GM19099 (cell line): Measurements from ENCODE around the gene NDFIP1.

Source experiments
- POLR2A ChIP-seq: IDR thresholded peaks from 3 replicates; pipeline ENCODE4 v1.6.1; 2011; ENCODE audit warnings: low read depth; ENCODE audit not compliant: insufficient read length; ENCODE audit errors: extremely low read depth

The NDFIP1 gene

GRCh38 chr5:142108432-142109330, at the start of gene NDFIP1:
Gene NDFIP1 (plus strand): TSS chr5:142108779. CDS start chr5:142108975, 196 bp downstream.
- TF ChIP-seq POLR2A = peak; percentile 52

GRCh38 chr5:142059304-142059940, 49.2 kb upstream of the NDFIP1 start:
- TF ChIP-seq POLR2A = no peak

- no peak for TF ChIP-seq POLR2A
Observed at GRCh38 chr5:142063376-142063775, 45.2 kb upstream of the NDFIP1 start.

DNA sequence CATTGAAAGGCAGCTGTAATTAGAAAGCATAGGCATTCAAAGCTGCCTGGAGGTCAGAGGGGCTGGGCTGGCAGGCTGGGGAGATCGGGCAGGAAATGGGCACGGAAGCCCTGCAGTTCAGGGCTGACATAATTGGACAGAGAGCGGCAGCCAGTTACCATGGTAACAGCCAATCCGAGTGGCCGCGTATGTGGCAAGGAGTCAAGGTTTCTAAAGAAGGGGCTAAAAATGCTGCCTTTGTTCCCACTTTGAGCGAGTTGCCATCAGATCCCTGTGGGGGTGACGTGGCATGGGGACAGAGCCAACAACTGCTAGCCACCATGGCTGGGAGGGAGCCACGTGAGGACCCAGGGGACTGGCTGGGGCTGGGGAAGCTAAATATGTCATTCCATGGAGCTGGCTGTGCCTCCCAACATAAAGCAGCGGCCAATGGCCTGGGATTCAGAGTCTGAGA, 44.7 kb upstream of the NDFIP1 start:
- TF ChIP-seq POLR2A = no peak

GRCh38 chr5:142065273-142065672, 43.3 kb upstream of the NDFIP1 start:
- no peak for TF ChIP-seq POLR2A

DNA sequence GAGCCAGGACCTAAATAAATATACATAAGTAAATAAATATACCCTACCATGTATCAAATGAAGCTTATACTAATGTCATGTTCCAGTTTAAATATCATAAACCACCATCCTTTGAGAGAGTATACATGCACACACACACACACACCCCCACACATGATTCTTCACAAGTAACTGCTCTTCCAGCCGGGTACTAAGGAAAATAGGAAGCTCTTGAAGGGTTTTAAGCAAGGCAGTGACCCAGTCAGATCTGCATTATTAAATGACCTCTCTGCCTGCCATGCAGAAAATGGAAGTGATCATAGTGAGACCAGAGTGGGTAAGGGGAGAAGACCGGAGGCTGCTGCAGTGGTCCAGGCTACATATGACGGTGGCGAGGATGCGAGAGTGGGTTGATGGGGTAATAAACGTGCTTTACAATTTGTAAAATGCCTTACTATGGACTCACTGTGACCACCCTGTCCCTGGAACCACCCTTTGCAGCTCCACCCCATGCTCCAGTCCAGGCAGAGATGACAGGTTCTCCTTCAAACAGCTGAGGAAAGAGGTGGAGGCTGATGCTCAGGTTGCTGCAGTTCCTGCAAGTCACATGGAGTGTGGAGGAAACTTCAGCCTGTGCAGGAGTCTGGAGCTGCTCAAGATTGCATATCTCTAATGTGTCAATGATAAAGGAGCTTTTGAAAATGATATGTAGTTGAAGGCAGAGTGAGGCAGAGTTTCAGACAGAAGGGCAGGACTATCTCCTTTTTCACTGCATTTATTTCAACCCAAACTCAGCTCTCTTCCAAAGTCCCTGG, 38.8 kb upstream of the NDFIP1 start:
- no peak for TF ChIP-seq POLR2A

DNA sequence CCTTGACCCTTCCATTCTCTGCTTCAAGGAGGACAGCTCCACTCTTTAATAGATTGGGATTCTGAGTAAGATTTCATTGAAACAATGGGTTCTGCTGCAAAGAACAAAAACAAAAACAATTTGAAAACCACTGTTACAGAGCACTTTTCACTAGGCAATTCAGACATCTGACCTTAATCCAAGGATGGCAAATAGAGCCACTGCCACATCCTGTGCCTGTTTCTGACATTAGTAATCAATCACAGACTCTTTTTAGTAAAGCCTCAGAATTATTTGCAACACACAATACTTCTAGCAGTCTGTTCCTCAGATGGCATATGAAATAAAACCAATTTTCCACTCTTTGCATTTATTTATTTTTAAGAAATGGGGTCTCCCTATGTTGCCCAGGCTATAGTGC, 37.8 kb upstream of the NDFIP1 start:
- TF ChIP-seq POLR2A = no peak

- TF ChIP-seq POLR2A = no peak
Observed at GRCh38 chr5:142072488-142072887, 36.1 kb upstream of the NDFIP1 start.

DNA sequence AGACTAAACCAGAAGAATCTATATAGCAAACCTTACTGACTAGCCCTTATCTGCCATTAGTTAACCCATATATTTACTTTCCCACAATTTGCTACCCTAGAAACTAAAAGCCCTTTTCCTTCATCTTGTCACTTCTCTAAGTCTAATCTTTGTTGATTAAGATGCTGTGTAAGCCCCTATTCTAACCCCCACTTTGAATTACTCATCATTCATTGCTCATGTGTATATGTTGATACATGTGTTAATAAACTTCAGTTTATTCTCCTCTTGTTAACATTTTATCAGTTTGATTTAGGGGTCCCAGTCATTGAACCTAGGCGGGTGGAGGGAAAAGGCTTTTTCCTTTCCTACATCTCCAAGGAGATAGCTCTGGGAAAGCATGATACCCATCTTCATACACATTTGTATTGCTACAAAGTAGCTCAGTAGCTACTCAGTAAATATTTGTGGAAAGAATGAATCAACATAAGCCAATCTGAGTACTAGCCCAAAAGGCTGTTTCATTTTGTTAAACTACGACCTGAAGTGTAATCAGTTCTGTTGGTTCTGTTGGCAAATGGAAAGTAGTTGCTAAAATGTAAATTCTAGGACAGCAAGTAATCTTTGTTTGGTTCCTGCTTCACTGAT, 35.1 kb upstream of the NDFIP1 start:
- TF ChIP-seq POLR2A = no peak

- TF ChIP-seq POLR2A = no peak
Observed at GRCh38 chr5:142074006-142074405, 34.6 kb upstream of the NDFIP1 start.

DNA sequence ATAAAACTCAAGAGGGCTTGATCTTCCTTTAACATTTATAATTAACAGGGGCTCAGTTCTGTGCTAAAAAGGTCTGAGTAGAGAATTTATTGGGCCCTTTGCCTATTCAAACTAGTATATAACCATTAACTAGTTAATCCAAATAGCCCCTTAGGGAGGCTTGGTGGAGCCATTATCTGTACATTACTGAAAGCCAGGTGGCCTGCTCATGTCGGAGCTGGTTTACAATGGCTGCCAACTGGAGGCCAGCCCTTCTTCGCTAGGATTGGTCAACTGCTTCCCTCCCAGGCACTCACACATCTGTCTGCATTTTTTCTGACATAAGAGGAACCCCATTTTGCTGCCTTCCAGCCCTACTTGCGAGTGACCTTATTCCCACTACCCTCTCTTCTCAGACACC, 30.4 kb upstream of the NDFIP1 start:
- no peak for TF ChIP-seq POLR2A

DNA sequence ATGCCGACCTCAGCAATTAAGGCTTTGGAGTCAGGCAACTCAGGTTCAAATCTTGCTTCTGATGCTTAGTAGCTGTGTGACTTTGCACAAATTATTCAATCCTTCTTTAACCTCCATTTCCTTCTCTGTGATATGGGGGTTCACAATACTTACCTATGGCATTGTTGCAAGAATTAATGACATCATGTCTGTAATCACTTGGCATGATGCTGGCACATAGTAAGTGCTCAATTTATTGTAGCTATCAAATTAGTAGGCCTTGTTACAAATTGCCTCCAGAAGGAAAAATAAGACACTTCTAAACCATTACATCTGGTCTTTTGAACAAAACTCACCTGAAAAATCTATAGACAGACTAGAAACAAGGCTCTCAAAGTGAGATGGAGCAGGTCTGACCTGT, 29.9 kb upstream of the NDFIP1 start:
- no peak for TF ChIP-seq POLR2A

- TF ChIP-seq POLR2A = no peak
Observed at GRCh38 chr5:142079306-142079721, 29.3 kb upstream of the NDFIP1 start.

GRCh38 chr5:142080248-142080647, 28.3 kb upstream of the NDFIP1 start:
- TF ChIP-seq POLR2A = no peak

DNA sequence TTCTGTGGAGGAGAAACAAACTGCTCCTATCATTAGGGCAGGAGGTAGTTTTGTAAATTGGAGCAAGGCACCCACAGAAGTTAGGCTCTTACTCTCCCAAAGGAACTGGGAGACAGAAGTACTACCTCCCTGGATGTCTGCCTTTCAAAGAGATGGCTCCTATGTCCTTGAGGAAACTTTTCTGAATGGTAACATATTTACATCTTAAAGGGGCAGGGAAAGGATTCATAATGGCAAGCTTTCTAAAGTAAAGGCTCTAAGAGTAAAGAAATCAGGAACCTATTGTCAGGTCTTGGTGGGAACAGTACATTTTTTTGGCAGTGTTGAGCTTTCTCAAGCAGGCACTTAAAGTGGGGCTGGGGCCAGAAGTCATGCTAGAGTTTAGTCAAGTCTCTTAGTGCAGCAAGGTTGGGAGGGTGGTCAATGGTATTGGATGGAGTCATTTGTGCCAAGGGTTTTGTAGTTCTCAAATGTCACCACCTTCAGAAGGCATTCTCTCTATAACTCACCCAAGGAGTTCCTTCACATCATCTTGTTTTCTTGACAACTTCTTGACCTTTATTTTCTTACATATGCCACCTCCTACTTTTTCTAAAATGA, 26.3 kb upstream of the NDFIP1 start:
- no peak for TF ChIP-seq POLR2A

DNA sequence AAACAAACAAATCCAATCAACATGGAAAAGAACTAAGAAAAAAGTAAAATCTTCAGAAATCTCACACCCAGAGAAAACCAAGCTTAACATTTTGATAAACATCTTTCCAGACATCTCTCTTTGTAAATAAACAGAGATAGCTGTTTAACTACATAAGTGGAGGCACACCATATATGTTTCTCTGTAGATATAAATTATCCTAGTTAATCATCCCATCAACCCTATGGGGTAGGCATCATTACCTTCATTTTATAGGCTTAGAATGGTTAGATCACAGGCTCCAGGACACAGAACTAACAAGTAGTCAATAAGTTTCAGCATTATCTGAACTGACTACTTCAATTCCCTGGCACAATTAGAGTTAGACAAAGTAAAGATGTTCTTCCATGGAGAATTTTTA, 22.4 kb upstream of the NDFIP1 start:
- TF ChIP-seq POLR2A = no peak
